Fibroblast of lung (primary cell): Measurements from ENCODE around the gene PDE4B. TPM values are rescaled to one million over a fixed set of nuclear protein-coding genes. Genes with fewer than 3 reads are reported as not detected.

Experiments used
- DNase-seq, 2 donors: peaks; one replicate each; pipeline versions ENCODE4 v3.0.0 to v3.0.0-alpha.2; 2010; ENCODE audit warnings: low read depth in 2 of 2
- H2AFZ ChIP-seq: 2 replicates; pipeline ENCODE4 v1.5.1; 2012; ENCODE audit warnings: low read length, control low read depth, inconsistent platforms
- H3K27ac ChIP-seq: 2 replicates; pipeline ENCODE4 v1.5.1; 2011; ENCODE audit warnings: low read length, control low read depth; ENCODE audit not compliant: insufficient read depth
- H3K27me3 ChIP-seq: 2 replicates; pipeline ENCODE4 v1.5.1; 2011; ENCODE audit warnings: mild to moderate bottlenecking, low read length; ENCODE audit not compliant: control insufficient read depth, insufficient read depth
- H3K36me3 ChIP-seq: 2 replicates; pipeline ENCODE4 v1.5.1; 2011; ENCODE audit warnings: low read length; ENCODE audit not compliant: control insufficient read depth, insufficient read depth
- H3K4me1 ChIP-seq: 2 replicates; pipeline ENCODE4 v1.5.1; 2011; ENCODE audit warnings: low read length; ENCODE audit not compliant: control insufficient read depth, insufficient read depth; ENCODE audit errors: extremely low read depth
- H3K4me2 ChIP-seq: 2 replicates; pipeline ENCODE4 v1.5.1; 2011; ENCODE audit warnings: low read length, control low read depth; ENCODE audit not compliant: insufficient read depth; ENCODE audit errors: extremely low read depth
- H3K4me3 ChIP-seq, 4 experiments: fragments of 200-600 bp in 1 of 4; sonication (generic) in 1 of 4; replicated peaks in 1 of 4; 2 replicates each; pipeline ENCODE4 v1.5.1; 2011 to 2016; ENCODE audit warnings: low read length in 4 of 4, low read depth in 3 of 4, mild to moderate bottlenecking in 3 of 4, control low read depth in 2 of 4, inconsistent platforms in 1 of 4, mixed read lengths in 1 of 4; ENCODE audit not compliant: insufficient read depth in 1 of 4; ENCODE audit errors: control extremely low read depth in 1 of 4
- H3K79me2 ChIP-seq: 2 replicates; pipeline ENCODE4 v1.5.1; 2012; ENCODE audit warnings: mild to moderate bottlenecking, low read length, inconsistent platforms; ENCODE audit not compliant: control insufficient read depth, insufficient read depth
- H3K9ac ChIP-seq: 2 replicates; pipeline ENCODE4 v1.5.1; 2011; ENCODE audit warnings: mild to moderate bottlenecking, low read length, control low read depth; ENCODE audit not compliant: insufficient read depth
- H3K9me3 ChIP-seq: 2 replicates; pipeline ENCODE4 v1.5.1; 2012; ENCODE audit warnings: low read depth, low read length; ENCODE audit not compliant: control insufficient read depth, insufficient read depth
- H4K20me1 ChIP-seq: 2 replicates; pipeline ENCODE4 v1.5.1; 2011; ENCODE audit warnings: low read length; ENCODE audit not compliant: control insufficient read depth, insufficient read depth; ENCODE audit errors: extremely low read depth
- EZH2 ChIP-seq: IDR thresholded peaks from 2 replicates; pipeline ENCODE4 v1.5.1; 2012; ENCODE audit warnings: low read length, control low read depth, mild to moderate bottlenecking; ENCODE audit errors: missing control alignments
- polyA plus RNA-seq, 2 donors: library from polyadenylated mRNA; depleted of rRNA in 1 of 2; stranded (reverse) in 1 of 2; unstranded in 1 of 2; fragments of >200 nt; gene quantifications; 2 replicates each; pipeline ENCODE4 v1.2.1, GENCODE V29; 2011 to 2012; ENCODE audit warnings: missing spikeins in 1 of 2
- total RNA-seq: library from RNA; depleted of rRNA; stranded (reverse); fragments of >200 nt; gene quantifications from 2 replicates; pipeline ENCODE4 v1.2.1, GENCODE V29; 2014
- TF ChIP-seq, protein P1 (sequence below), 2 donors: IDR thresholded peaks in 1 of 2; conservative IDR thresholded peaks in 1 of 2; 1 replicate in 1 of 2; 2 replicates in 1 of 2; pipeline ENCODE4 v1.5.1; 2011 to 2012; ENCODE audit warnings: low read length in 2 of 2, control low read depth in 1 of 2, inconsistent platforms in 1 of 2, low read depth in 1 of 2, mild to moderate bottlenecking in 1 of 2

Gene PDE4B
- total and polyA plus RNA-seq, 2 donors (not counting 1 experiment from before 2014, with no cell fraction given): 3.7 to 19.8 TPM

DNA sequence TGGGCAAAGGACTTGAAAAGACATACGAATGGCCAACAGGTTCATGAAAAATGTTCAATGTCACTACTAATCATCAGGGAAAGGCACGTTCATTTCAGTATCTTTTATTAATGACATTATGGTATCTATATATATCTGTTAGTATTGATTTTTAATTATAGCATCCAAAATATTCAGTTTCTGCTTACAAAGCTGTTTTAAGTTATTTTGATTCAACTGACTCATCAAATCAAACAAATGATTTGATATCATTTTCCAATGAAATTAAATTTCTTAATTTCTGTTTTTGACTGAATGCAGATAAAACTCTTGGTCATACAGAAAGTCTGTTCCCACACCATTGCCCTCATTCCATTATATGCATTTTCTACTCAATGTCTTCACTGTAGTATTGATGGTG lies 315.9 kb downstream of the PDE4B start:
- Histone ChIP-seq H4K20me1 (no peaks in the 10 kb centered on the region), H3K27me3 (no peaks in the 10 kb centered on the region), H3K9ac (no peak overlapping the region), H3K27ac (no peak overlapping the region), H2AFZ (no peak overlapping the region), H3K9me3 (no peaks in the 10 kb centered on the region), H3K36me3 (no peaks in the 10 kb centered on the region), H3K4me2 (no peak overlapping the region), H3K4me3 (no peak overlapping the region), H3K79me2 (no peaks in the 10 kb centered on the region), H3K4me1 (no peaks in the 10 kb centered on the region)
- DNase-seq: no peak
- no peak for TF ChIP-seq EZH2
- TF ChIP-seq, protein P1, sequence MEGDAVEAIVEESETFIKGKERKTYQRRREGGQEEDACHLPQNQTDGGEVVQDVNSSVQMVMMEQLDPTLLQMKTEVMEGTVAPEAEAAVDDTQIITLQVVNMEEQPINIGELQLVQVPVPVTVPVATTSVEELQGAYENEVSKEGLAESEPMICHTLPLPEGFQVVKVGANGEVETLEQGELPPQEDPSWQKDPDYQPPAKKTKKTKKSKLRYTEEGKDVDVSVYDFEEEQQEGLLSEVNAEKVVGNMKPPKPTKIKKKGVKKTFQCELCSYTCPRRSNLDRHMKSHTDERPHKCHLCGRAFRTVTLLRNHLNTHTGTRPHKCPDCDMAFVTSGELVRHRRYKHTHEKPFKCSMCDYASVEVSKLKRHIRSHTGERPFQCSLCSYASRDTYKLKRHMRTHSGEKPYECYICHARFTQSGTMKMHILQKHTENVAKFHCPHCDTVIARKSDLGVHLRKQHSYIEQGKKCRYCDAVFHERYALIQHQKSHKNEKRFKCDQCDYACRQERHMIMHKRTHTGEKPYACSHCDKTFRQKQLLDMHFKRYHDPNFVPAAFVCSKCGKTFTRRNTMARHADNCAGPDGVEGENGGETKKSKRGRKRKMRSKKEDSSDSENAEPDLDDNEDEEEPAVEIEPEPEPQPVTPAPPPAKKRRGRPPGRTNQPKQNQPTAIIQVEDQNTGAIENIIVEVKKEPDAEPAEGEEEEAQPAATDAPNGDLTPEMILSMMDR (conservative IDR thresholded peaks at IDR 0.05 in 1 of 2, IDR thresholded peaks at IDR 0.05 in 1 of 2; ENCODE audit: low read depth in 1 of 2, low read length in 2 of 2): no peak

DNA sequence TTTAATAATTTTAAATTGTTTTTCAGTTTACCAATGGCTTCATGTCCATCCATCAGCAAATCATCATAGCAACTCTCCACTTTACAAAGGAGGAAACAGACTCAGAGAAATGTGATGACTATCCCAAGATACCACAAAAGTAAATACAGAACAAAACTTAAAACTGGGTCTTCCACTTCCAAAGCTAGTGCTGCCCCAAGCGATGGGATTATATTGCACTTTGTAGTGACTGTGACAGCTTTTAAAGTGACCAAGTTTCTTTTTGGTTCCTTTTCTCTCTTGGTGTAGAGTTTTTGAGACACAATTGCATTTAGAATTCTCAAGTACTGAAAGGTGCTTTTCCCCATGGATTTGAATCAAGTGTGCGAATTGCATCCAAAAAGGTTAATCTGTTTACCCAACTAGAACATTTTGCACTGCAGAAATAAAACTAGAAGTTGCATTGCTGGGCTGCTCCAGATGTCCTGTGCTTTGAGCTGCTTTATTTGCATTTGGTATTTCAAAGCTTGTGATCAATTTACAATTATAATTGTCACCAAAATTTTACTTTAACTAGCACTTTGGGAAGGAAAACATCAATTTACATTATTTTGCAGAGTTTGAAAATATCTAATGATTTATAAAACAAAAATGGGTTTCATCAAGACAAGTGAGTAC lies 320.2 kb downstream of the PDE4B start:
- H3K9ac ChIP-seq: no peak overlapping the region
- no peaks in the 10 kb centered on the region for H4K20me1 ChIP-seq
- no peak overlapping the region for H2AFZ ChIP-seq
- H3K4me1 ChIP-seq: no peaks in the 10 kb centered on the region
- H3K4me3 ChIP-seq: no peak overlapping the region
- no peaks in the 10 kb centered on the region for H3K36me3 ChIP-seq
- TF ChIP-seq EZH2: no peak
- TF ChIP-seq, protein P1 (conservative IDR thresholded peaks at IDR 0.05 in 1 of 2, IDR thresholded peaks at IDR 0.05 in 1 of 2; ENCODE audit: low read depth in 1 of 2, low read length in 2 of 2): no peak
- H3K27ac ChIP-seq: no peak overlapping the region
- no peaks in the 10 kb centered on the region for H3K79me2 ChIP-seq
- no peaks in the 10 kb centered on the region for H3K9me3 ChIP-seq
- H3K4me2 ChIP-seq: no peak overlapping the region
- H3K27me3 ChIP-seq: no peaks in the 10 kb centered on the region
- no peak for DNase-seq

DNA sequence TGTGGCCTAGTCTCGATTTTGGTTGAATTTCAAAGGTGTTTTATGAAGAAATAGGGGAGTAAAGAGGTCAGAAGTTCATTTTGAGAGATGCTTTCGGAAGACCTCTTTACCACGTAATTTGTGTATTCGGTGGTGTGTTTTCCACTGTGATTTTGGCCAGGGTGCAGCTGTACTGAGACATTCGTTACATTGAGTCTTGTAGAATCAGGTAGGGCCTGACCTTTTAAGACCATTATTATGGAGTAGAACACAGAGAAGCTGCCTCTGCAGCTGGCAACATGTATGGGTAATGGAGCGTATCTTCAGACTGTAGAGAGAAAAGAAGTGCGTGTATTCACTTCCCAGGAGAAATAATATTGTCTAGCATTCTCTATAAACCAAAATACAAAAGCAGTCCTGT lies 326.5 kb downstream of the PDE4B start:
- no peak for DNase-seq
- Histone ChIP-seq H2AFZ (no peak overlapping the region), H4K20me1 (no peaks in the 10 kb centered on the region), H3K27me3 (no peaks in the 10 kb centered on the region), H3K4me3 (no peak overlapping the region), H3K36me3 (no peaks in the 10 kb centered on the region), H3K27ac (no peak overlapping the region), H3K9me3 (no peaks in the 10 kb centered on the region), H3K4me2 (no peak overlapping the region), H3K9ac (no peak overlapping the region), H3K4me1 (no peaks in the 10 kb centered on the region), H3K79me2 (no peaks in the 10 kb centered on the region)
- TF ChIP-seq, protein P1 (conservative IDR thresholded peaks at IDR 0.05 in 1 of 2, IDR thresholded peaks at IDR 0.05 in 1 of 2; ENCODE audit: low read depth in 1 of 2, low read length in 2 of 2): no peak
- no peak for TF ChIP-seq EZH2
